Right renal cortex interstitium (tissue), 3 donors: Measurements from ENCODE around the gene SMOC2. TPM values are rescaled to one million over a fixed set of nuclear protein-coding genes. Genes with fewer than 3 reads are reported as not detected.
"Not testable (repeated sequence)": the region's sequence is repeated elsewhere in the genome, so short reads cannot be mapped to it uniquely, and the experiment has no call there.

Experiments
- DNase-seq, 3 donors: peaks; one replicate each; pipeline ENCODE4 v3.0.0-alpha.2; 2013; ENCODE audit warnings: low read depth in 3 of 3, low spot score in 2 of 3
- polyA plus RNA-seq, 3 donors: library from polyadenylated mRNA; unstranded; fragments of 120-200 nt; gene quantifications; one replicate each; pipeline ENCODE4 v1.2.1, GENCODE V29; 2013; ENCODE audit not compliant: insufficient read length in 3 of 3

Gene SMOC2
- polyA plus RNA-seq, 3 donors: 18.0 to 31.5 (median 25.7) TPM

DNA sequence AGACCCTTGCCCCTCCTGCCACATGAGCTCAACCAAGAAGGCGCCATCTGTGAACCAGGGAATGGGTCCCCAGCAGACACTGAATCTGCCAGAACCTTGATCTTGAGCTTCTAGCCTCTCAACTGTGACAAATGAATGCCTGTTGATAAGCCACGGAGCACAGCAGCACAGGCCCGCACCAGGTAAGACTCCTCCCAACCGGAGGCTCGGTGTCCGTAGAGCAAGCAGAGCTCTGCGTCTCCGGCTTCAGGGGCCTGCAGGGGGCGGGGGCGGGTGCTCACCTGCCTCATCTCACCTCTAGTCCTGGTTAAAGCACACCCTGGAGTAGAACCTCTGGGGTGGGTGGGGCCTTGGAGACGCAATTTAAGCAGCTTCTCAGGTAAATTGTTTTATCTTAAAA is 122.7 kb downstream of the SMOC2 start:
- DNase-seq: no peak

DNA sequence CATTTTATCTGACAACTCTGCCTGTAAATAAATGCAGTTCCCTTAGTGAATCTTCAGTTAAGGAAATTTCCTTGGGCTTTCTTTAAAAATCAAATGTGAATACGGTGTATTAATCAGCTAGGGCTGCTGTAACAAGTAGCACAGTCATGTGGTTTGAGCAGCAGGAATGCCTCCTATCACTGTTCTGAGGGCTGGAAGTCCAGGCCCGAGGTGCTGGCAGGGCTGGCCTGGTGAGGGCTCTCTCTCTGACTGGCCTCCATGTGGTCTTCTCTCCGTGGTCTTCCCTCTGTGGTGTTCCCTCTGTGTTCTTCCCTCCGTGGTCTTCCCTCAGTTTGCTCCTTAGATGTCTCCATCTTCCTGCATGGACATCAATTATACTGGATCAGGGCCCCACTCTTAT is 124.1 kb downstream of the SMOC2 start:
- DNase-seq: no peak

DNA sequence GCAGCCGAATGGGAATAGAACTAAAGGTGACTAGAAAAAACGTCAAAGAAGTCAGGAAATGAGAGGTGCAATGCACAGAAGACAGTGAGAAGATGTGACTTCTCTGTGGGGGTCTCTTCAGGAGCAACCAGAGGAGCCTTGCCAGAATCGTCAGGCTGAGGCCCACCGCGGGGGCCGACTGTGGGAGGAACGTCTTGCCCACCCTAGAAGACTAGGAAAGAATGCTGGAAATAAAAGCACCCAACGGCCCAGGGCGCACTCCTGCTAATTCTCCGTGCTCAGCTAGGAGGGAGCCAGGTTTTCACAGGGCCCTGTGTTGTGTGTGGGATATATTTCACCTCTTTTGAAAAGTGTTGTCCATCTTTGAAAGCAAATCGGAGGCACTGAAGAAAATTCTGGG is 129.2 kb downstream of the SMOC2 start:
- DNase-seq: no peak

DNA sequence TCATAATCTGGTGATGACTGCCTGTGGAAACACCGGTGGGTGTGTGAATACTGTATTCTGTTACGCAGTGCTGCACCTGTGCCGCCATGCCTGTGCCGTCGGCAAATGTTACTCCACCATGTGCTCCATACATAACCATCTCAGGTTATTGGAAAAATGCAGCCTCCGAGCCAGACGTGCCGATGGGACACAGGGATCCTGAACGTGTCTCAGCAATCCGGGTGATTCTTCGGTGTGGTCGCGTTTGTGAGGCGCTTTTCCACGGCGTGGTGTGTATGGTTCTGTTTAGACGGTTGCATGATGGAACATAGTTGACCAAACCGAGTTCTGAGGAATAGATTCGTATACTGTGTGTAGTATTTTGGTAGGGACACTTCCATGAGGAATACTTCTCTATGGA is 130.3 kb downstream of the SMOC2 start:
- no peak for DNase-seq

DNA sequence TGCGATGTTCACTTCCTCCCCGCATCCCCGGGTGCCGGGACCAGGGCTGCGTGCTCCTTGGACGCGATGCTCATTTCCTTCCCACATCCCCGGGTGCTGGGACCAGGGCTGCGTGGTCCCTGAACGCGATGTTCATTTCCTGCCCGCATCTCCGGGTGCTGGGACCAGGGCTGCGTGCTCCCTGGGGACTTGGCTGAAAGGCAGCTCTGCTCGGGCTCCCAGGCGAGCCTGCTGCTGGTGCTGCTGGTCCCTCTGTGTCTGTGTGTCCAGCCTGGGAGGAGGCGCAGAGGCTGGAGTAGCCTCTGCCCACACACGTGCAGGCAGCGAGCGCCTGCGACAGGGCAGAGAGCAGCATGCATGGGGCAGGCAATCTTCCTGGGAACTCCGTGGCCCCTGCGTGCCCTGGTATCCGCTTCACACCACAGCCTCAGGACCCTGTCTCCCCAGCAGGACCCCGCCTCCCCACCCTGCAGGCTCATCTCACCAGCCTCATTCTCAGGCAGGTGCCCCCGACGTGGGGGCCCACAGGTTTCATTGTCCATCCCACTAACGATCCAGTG is 132.4 kb downstream of the SMOC2 start:
- not testable (repeated sequence) for DNase-seq

DNA sequence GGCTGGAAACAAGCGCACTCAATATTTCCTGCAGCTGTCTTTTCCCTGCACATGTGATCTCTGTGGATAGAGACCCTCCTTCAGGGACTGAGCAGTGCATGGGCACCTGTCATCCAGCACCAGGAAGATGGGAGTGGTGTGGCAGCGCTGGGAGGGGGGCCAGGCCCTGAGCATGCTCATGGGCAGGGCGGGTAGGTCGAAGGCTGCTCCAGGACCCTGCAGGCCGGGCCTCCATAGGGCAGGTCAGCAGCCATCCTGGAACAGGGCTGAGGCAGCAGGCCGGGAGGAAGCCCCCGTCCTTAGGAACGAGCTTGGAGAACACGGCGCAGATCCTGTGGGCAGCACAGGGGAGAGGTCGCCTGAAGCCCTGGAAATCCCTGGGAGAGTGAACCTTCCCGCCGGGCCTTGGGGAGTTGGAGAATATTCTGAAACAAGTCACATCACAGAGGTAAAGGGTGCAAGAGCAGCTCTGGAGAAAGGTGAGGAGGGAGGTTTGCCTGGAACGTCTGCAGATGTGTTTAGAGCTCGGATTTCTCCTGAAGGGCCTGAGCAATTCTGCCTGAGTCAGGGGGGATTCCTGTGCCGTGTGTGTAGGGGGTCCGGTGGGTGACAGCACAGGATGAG is 133.2 kb downstream of the SMOC2 start:
- DNase-seq: no peak

DNA sequence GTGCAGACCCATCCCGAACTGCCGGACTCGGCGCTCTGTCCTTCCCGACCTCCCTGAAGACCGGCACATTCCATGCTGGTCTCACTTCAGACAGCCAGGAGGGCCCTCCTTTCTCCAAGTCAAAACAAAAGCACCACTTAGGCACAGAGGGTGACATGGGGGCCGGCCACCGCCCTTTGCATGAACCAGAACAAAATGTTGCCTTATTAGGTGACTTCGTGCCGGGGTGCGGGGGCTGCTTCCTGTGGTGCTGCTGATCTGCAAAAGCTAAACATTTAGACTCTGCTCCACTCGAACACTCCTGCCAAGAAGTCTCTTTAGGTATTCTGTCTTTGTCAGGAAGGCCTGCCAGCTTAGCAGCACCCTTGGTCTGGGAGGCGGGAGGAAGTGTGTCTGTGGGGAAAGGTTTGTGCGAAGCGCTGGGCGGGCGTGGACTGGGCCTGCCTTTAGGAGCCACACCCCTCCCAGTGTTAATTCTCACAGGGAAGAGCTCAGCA is 133.8 kb downstream of the SMOC2 start:
- DNase-seq: peak in 1 of 3 donors; percentile 36

DNA sequence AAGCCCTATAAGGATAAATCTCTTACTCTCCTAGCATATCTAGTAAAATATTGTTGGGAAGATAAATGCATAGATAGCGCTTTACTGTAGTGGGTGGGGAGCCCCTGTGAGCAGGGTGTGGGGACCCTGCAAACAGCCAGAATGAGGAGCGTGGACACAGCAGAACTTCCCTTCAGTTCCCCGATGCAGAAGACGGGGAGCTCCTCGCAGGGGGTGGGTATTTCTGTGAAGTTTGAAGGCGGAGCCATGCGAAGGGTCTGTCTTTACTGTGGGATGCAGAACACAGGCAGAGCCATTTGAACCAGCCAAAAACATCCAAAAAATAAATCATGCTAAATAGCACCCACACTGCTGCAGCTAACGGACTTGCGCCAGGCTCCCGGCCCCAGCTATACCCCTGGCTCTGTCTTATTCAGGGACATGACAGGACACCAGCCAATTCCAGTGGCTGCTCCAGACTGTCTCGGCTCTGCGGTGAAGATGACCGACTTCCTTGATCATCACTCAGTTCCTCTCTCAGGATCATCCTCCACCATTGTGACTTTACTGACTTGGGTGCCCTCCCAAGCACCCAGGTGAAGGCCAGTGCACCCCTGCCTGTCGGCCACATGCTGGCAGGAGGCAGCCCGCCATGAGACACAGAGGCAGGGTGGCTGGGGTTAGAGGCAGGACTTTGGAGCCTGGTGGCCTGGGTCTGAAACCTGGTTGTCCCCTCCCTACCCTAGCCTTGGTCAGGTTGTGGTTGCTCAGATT is 134.5 kb downstream of the SMOC2 start:
- no peak for DNase-seq

DNA sequence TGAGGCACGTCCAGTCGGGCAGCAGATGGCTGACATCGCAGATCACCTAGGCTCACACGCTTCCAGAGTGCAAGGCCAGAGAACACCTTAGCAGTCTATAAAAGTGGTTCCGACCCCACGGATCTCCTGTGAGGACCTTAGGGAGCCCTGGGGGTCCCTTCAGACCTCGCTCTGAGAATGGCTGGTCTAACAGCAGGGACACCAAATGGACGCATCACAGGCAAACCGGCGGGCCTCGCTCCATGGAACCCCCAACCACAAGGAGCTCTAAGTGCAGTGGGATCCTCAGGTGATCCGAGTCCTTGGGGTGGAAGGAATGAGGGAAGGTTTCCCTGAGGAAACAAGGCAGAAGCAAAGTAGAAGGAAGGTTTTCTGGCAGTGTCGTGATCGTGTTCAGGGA is 135.4 kb downstream of the SMOC2 start:
- no peak for DNase-seq

DNA sequence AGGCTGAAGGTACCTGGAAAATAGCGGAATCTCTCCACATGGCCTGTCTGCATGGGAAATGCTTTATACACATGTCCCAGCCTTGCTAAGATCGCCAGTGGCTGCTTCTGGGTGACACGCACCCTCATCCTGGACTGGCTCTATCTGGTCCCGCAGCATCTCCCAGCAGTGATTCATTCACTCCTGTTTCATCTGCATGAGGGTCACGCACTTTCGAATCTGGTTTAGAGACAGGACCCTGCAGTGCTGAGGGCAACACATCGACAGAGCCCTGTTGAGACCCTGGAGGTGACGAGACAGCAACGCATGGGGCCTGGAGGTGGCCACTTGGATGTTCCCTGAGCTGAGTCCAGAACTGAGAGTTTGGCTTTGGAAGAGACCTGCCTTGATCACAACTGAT is 136.5 kb downstream of the SMOC2 start:
- DNase-seq: no peak

DNA sequence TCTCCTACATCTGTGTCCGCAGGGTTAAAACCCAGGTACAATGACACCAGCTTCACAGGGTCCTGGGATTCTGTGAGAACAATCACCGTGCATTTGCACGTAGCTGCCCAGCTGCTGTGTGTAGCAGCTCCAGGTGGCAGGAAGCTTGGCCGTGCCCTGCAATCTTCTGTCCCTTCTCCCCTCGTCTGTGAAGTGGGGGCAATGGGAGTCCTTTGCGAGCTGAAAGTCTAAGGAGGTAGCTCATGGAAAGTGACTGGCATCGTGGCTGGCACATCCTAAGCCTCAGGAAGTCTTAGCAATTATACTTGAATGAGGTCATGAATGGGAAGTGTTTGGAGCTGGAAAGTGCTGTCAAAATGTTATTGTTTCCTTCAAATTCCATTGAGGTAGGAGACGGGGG is 137.1 kb downstream of the SMOC2 start:
- DNase-seq: no peak

DNA sequence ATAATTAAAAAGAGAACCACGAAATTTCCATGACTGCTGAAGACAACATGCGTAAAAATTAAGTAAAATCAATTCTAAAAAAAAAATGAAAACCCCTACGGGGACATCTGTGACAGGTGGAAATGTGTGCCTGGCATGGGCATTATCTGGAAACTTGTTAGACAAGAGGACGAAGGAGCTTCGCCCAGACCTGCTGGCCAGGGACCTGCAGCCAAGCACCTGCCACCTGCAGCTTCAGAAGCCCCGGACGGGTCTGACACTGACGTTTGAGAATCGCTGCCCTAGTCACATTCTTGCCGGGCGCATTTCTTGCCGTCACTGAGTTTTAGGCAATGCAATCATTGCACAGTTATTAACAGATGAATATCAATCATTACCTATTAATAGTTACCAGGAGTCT is 140.3 kb downstream of the SMOC2 start:
- DNase-seq: no peak

DNA sequence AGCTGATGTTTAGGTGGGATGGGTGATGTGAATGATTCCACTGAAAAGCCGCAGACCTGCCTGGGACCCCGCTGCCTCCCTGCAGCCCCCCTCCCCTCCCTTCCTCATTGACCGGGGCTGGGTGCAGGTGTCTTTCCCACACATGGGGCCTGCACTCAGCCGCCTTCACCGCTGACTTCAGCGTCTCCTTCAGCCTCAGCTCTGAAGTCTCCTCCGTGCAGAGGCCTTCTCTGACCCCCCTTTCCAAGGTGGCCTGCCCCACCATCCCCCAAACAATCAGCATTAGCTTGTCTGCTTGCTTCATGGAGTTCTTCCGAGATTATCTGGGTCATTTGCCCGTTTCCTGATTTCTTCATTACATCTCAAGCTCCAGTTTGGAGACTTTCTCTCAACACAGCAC is 140.7 kb downstream of the SMOC2 start:
- no peak for DNase-seq

DNA sequence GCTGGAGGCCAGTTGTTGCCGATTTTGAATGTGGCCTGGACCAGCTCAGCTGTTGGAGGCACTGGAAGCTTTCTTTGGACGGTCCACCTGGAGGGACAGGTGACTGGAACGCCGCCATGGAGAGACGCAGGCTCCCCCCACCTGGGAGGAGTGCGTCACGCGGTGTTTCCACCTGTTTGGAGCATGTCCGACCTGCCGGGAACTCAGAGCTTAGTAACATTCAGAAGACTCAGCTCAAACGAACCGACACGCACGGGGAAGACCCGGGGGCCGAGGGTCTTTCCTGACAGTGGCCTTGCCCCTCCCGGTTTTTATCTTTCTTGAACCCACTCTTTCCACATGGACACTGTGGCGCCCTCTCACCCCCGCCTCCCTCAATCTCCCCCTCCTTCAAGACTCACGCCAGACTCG is 141.6 kb downstream of the SMOC2 start:
- no peak for DNase-seq

DNA sequence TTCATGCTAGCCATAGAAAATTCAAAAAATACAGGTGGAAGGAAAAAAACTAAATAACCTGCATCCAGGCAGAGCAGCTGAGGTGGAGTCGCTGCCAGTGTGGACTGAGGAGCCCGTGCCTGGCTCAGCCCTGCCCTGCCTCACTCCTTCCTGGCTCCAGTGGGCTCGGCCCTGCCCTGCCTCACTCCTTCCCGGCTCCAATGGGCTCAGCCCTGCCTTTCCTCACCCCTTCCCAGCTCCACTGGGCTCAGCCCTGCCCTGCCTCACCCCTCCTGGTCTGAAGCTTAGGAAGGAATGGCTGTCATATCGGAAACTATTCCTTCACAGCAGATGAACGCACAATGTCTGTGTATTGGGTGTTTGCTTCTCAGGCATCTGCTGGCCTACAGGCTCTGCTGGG is 142.1 kb downstream of the SMOC2 start:
- DNase-seq: no peak

DNA sequence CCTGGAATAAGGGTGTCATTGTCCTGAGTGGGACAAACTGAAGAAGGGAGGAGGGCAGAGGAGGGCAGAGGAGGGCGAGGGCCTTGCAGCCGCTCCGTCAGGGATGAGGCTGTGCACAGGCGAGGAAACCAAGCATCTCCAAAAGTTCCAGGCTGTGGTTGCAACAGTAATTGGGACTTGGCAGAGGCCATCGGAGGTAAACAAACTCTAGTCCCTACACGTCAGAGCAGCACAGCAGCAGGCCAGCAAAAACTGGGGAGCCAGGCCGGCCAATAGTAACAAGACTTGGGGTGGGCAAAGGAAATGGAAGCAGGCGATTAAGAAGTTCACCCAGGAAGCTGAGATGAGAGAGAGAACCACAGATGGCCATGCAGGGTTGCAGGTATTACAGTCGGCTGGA is 142.8 kb downstream of the SMOC2 start:
- no peak for DNase-seq

DNA sequence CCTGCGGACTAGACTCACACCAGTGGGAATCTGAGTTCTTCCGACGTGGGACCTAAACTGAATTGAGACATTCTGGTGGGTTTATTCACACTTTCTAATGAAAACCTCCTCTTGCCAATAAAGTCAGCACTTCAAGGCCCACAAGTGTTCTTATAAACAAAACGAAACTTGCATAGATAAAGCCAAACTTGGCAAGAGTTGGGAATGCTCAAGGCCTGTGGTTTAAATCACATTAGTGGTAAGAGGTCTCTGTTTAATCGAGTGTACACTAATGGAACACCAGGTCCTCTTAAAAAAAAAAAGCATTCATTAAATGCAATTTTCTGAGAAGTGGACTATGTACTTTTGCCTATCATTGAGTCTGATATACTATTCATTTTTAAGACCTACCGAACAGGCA is 143.3 kb downstream of the SMOC2 start:
- DNase-seq: no peak

DNA sequence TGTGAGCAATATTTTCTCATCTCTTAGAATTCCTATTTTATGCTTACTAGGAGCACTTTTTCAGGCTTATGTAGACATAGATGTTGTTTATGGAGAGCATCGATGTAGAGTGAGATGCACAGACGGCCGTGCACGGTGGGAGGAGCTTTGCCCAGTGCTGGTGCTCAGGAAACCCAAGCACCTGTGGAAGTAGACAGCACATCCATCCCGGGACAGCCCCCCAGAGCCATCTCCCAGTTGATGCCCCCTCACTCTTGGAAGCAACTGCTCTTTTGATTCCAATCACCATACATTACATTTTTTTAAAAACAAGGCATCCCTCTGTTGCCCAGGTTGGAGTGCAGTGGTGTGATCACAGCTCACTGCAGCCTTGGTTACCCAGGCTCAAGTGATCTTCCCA is 143.7 kb downstream of the SMOC2 start:
- DNase-seq: no peak

DNA sequence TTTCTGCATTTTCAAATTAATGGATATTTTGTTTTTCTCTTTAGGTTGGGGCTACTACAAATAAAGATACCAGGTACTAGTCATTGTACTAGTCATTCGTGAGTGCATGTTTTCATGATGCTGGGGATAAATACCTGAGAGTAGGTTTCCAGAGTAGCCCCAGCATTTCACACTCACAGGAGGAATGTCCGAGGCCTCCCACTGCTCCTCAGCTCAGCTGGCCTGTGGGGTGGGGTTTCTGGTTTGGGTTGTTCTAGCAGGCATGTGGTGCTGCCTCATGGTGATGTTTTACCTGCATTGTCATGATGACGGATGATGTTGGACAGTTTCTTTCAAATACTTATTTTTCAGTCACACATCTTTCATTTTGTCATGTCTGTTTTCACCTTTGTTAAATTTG is 144.5 kb downstream of the SMOC2 start:
- no peak for DNase-seq

DNA sequence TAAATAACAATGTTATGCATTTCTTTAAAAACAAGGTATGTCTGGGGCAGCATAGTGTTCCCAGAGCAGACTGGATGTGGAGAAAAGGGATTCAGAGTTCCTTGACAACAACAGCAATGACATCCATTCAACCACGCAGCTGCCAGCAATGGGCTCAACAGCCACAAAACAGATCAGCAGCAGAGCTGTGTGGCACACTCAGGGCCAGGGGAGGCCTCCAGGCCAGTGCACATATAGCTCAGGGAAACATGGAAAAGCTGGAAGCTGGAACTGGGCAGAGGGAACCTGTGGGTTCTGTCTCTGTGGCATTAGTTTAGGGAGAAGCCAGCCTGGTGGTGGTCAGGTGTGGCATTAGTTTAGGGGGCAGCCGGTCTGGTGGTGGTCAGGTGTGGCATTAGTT is 148.3 kb downstream of the SMOC2 start:
- DNase-seq: no peak

DNA sequence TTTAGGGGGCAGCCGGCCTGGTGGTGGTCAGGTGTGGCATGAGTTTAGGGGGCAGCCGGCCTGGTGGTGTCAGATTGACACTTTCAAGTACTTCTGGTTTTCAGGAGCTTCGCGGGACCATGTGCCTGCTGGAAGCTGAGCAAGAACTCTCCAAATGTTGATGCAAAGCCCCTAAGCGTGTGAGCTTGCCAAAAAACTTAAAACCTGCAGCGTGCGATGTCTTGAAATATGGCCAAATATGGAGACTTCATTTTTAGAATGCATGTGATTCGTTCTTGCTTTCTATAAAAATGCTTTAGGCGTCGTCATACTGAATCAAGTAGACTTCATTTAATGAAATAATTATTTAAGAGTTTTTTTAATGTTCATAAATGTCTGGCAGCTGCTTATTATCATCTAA is 149.4 kb downstream of the SMOC2 start:
- no peak for DNase-seq

DNA sequence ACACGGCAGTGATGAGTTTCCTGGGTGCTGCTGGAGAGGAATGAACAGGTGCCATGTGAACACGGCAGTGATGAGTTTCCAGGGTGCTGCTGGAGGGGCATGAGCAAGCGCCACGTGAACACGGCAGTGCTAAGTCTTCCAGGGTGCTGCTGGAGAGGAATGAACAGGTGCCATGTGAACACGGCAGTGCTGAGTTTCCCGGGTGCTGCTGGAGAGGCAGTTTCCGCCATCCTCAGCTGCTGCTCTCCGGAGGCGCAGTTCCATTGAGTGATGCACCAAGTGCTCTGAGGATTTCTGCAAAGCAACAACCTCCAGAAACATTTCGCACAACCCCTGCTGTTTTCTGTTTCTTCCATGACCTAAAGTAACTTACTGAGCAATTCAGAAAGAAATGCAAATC is 155.4 kb downstream of the SMOC2 start:
- no peak for DNase-seq
